ENCODE results near the gene RAVER2. TPM values are rescaled to one million over a fixed set of nuclear protein-coding genes. Genes with fewer than 3 reads are reported as not detected.

RAVER2 gene
- total and polyA plus RNA-seq, 2 of the 13 experiments (the other 11 are each of a cell fraction or from before 2014, with no cell fraction given), result 11.4 to 15.4 TPM

DNA sequence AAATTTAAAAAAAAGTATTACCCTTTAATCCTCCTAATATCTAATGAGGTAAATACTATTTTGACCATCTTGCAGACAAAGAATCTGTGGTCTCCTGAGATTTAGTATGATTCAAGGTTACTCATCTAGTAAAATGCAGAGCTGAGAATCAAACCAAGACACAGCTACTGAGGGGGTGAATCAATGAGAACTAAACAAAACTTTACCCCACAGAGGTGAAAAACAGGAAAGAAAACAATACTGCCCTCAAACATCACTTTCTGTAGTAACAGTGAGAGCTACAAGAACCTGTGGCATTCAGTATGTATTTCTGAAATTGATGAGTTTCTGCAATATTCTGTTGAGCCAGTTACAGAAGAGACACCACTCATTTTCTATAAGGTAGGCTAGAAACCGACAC lies 136.4 kb downstream of the RAVER2 start (continued):
- TF ChIP-seq, protein P1, sequence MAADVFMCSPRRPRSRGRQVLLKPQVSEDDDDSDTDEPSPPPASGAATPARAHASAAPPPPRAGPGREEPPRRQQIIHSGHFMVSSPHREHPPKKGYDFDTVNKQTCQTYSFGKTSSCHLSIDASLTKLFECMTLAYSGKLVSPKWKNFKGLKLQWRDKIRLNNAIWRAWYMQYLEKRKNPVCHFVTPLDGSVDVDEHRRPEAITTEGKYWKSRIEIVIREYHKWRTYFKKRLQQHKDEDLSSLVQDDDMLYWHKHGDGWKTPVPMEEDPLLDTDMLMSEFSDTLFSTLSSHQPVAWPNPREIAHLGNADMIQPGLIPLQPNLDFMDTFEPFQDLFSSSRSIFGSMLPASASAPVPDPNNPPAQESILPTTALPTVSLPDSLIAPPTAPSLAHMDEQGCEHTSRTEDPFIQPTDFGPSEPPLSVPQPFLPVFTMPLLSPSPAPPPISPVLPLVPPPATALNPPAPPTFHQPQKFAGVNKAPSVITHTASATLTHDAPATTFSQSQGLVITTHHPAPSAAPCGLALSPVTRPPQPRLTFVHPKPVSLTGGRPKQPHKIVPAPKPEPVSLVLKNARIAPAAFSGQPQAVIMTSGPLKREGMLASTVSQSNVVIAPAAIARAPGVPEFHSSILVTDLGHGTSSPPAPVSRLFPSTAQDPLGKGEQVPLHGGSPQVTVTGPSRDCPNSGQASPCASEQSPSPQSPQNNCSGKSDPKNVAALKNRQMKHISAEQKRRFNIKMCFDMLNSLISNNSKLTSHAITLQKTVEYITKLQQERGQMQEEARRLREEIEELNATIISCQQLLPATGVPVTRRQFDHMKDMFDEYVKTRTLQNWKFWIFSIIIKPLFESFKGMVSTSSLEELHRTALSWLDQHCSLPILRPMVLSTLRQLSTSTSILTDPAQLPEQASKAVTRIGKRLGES (CRISPR knock-in tag; IDR thresholded peaks at IDR 0.05; ENCODE audit: borderline replicate concordance), result no peak
- no peak for TF ChIP-seq SIX4 (CRISPR knock-in tag; IDR thresholded peaks at IDR 0.05)
- TF ChIP-seq, protein P2, sequence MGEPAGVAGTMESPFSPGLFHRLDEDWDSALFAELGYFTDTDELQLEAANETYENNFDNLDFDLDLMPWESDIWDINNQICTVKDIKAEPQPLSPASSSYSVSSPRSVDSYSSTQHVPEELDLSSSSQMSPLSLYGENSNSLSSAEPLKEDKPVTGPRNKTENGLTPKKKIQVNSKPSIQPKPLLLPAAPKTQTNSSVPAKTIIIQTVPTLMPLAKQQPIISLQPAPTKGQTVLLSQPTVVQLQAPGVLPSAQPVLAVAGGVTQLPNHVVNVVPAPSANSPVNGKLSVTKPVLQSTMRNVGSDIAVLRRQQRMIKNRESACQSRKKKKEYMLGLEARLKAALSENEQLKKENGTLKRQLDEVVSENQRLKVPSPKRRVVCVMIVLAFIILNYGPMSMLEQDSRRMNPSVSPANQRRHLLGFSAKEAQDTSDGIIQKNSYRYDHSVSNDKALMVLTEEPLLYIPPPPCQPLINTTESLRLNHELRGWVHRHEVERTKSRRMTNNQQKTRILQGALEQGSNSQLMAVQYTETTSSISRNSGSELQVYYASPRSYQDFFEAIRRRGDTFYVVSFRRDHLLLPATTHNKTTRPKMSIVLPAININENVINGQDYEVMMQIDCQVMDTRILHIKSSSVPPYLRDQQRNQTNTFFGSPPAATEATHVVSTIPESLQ (CRISPR knock-in tag; conservative IDR thresholded peaks at IDR 0.05), result no peak
- no peak for TF ChIP-seq CAMTA2 (CRISPR knock-in tag; IDR thresholded peaks at IDR 0.05; ENCODE audit: borderline replicate concordance)
- no peak for TF ChIP-seq HDAC2 (CRISPR knock-in tag; IDR thresholded peaks at IDR 0.05)
- TF ChIP-seq, protein P3, sequence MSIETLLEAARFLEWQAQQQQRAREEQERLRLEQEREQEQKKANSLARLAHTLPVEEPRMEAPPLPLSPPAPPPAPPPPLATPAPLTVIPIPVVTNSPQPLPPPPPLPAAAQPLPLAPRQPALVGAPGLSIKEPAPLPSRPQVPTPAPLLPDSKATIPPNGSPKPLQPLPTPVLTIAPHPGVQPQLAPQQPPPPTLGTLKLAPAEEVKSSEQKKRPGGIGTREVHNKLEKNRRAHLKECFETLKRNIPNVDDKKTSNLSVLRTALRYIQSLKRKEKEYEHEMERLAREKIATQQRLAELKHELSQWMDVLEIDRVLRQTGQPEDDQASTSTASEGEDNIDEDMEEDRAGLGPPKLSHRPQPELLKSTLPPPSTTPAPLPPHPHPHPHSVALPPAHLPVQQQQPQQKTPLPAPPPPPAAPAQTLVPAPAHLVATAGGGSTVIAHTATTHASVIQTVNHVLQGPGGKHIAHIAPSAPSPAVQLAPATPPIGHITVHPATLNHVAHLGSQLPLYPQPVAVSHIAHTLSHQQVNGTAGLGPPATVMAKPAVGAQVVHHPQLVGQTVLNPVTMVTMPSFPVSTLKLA (IDR thresholded peaks at IDR 0.05), result no peak
- no peak for TF ChIP-seq TCF7L2 (IDR thresholded peaks at IDR 0.05; ENCODE audit: low read depth, low read length)

Other genes starting within 250 kb of the RAVER2 start
- gene JAK1, start 221.5 kb downstream of the RAVER2 start, total RNA-seq (2016; rRNA removed; fragmentation: Illumina TruSeq; extraction: Trizol), result 42.4 and 56.1 TPM in 2 replicates
- 23.9 and 24.5 TPM in 2 replicates for gene JAK1, start 221.5 kb downstream of the RAVER2 start, polyA plus RNA-seq (2011; rRNA removed)